Measurements from ENCODE around the gene NSUN6.

GRCh38 chr10:18551473-18551872, 99.9 kb downstream of the NSUN6 start:
- no peak for TF ChIP-seq CTCF (IDR thresholded peaks at IDR 0.05)
- TF ChIP-seq POLR2A (IDR thresholded peaks at IDR 0.05), result no peak

Data from transverse colon (tissue), 3 donors.